ENCODE measurements around the gene CD36. TPM values are rescaled to one million over a fixed set of nuclear protein-coding genes. Genes with fewer than 3 reads are reported as not detected.

The CD36 gene
- total RNA-seq, 1 donor from 2014 or later = 1.7 TPM

DNA sequence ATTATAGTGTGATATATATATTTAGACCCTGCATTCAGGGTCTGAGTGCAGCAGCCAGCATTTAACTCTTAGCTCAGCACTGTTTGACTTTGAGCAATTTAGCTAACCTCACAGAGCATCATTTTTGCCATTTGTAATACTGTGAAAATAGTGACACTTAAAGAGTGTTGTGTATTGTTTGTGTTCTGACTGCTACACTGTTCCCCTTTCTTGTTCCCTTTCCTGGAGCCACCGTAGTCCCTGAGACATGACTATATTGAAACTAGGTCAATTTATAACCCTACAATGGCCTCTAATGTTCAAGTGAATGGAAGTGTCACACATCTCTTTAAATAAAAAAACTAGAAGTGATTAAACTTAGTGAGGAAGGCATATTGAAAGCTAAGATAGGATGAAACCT, 20.3 kb upstream of the CD36 start:
- no peaks in the 10 kb centered on the region for H3K36me3 Mint-ChIP-seq (ENCODE audit: low read depth, unreplicated experiment)
- no peak overlapping the region for H3K27ac Mint-ChIP-seq (ENCODE audit: unreplicated experiment)
- Histone ChIP-seq H3K4me1 (ENCODE audit: insufficient read depth, low read length) (peaks cover 2% of the 10 kb centered on the region), H4K20me1 (ENCODE audit: insufficient read depth, low read length) (no peaks in the 10 kb centered on the region), H3K36me3 (ENCODE audit: insufficient read depth, low read length) (no peaks in the 10 kb centered on the region), H3K9ac (ENCODE audit: low read length) (no peak overlapping the region), H3K9me3 (ENCODE audit: insufficient read depth, low read depth, low read length) (no peaks in the 10 kb centered on the region), H2AFZ (ENCODE audit: low read depth, low read length) (no peak overlapping the region), H3K27me3 (ENCODE audit: insufficient read depth, low read length) (no peaks in the 10 kb centered on the region), H3K4me2 (ENCODE audit: low read length) (no peak overlapping the region), H3K79me2 (ENCODE audit: insufficient read depth, low read length) (no peaks in the 10 kb centered on the region), H3K27ac (ENCODE audit: low read depth, low read length) (no peak overlapping the region), H3K4me3 (ENCODE audit: insufficient read depth, low read depth, low read length) (no peak overlapping the region)
- peaks cover 17% of the 10 kb centered on the region for H3K4me1 Mint-ChIP-seq (ENCODE audit: low read depth, unreplicated experiment)
- H3K9me3 Mint-ChIP-seq (ENCODE audit: unreplicated experiment) = no peaks in the 10 kb centered on the region
- H3K27me3 Mint-ChIP-seq (ENCODE audit: low read depth, unreplicated experiment) = no peaks in the 10 kb centered on the region
- TF ChIP-seq, protein P1, sequence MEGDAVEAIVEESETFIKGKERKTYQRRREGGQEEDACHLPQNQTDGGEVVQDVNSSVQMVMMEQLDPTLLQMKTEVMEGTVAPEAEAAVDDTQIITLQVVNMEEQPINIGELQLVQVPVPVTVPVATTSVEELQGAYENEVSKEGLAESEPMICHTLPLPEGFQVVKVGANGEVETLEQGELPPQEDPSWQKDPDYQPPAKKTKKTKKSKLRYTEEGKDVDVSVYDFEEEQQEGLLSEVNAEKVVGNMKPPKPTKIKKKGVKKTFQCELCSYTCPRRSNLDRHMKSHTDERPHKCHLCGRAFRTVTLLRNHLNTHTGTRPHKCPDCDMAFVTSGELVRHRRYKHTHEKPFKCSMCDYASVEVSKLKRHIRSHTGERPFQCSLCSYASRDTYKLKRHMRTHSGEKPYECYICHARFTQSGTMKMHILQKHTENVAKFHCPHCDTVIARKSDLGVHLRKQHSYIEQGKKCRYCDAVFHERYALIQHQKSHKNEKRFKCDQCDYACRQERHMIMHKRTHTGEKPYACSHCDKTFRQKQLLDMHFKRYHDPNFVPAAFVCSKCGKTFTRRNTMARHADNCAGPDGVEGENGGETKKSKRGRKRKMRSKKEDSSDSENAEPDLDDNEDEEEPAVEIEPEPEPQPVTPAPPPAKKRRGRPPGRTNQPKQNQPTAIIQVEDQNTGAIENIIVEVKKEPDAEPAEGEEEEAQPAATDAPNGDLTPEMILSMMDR (IDR thresholded peaks at IDR 0.05; ENCODE audit: insufficient read depth, low read depth, low read length) = no peak
- TF ChIP-seq EZH2 (IDR thresholded peaks at IDR 0.05; ENCODE audit: insufficient read depth, low read length) = no peak
- DNase-seq (ENCODE audit: low read depth) (no peak), FAIRE-seq (no peak)
- H3K4me3 Mint-ChIP-seq (ENCODE audit: unreplicated experiment) = no peak overlapping the region

DNA sequence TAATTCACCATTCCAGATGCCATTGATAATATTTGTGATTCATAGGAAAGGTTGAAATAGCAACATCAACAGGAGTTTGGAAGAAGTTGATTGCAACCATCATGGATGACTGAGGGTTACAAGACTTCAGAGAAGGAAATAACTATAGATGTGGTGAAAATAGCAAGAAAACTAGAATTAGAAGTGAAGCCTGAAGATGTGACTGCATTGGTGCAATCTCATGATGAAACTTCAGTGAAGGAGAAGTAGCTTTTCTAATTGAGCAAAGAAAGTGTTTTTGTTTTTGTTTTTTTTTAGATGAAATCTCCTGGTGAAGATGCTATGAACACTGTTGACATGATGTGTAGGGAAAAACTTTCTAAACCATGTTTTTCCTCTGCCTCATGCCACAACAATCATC, 18.7 kb upstream of the CD36 start:
- peaks cover 22% of the 10 kb centered on the region for H3K4me1 Mint-ChIP-seq (ENCODE audit: low read depth, unreplicated experiment)

DNA sequence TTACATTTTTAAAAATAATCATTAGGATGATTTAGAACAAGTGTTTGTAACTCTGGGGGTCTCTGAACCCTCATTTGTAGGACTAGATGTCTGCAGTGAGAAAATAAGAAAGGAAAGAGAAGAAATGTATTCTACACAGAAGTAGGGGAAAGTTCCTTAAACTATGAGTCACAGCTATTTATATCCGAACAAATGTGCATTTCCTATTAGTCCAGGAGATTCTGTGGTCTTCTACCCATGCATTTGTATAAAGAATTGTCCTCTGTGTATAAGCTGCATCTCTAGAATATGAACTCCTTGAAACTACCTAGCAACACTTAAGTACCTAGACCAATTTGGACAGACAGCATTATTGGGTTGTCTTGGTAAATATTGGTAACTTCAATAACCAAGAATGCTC, 15.9 kb upstream of the CD36 start:
- H3K4me3 ChIP-seq (ENCODE audit: insufficient read depth, low read depth, low read length) = no peak overlapping the region
- Mint-ChIP-seq H3K4me3 (ENCODE audit: unreplicated experiment) (peak overlapping the region; percentile 4), H3K27ac (ENCODE audit: unreplicated experiment) (peak overlapping the region; percentile 66), H3K27me3 (ENCODE audit: low read depth, unreplicated experiment) (no peaks in the 10 kb centered on the region), H3K4me1 (ENCODE audit: low read depth, unreplicated experiment) (peaks cover 19% of the 10 kb centered on the region), H3K36me3 (ENCODE audit: low read depth, unreplicated experiment) (no peaks in the 10 kb centered on the region), H3K9me3 (ENCODE audit: unreplicated experiment) (no peaks in the 10 kb centered on the region)
- peak overlapping the region; percentile 39 for H3K4me2 ChIP-seq (ENCODE audit: low read length)
- no peaks in the 10 kb centered on the region for H4K20me1 ChIP-seq (ENCODE audit: insufficient read depth, low read length)
- no peaks in the 10 kb centered on the region for H3K27me3 ChIP-seq (ENCODE audit: insufficient read depth, low read length)
- H3K9ac ChIP-seq (ENCODE audit: low read length) = no peak overlapping the region
- no peaks in the 10 kb centered on the region for H3K79me2 ChIP-seq (ENCODE audit: insufficient read depth, low read length)
- H2AFZ ChIP-seq (ENCODE audit: low read depth, low read length) = no peak overlapping the region
- H3K4me1 ChIP-seq (ENCODE audit: insufficient read depth, low read length) = no peaks in the 10 kb centered on the region
- H3K9me3 ChIP-seq (ENCODE audit: insufficient read depth, low read depth, low read length) = no peaks in the 10 kb centered on the region
- TF ChIP-seq, protein P1 (IDR thresholded peaks at IDR 0.05; ENCODE audit: insufficient read depth, low read depth, low read length) = no peak
- no peak for TF ChIP-seq EZH2 (IDR thresholded peaks at IDR 0.05; ENCODE audit: insufficient read depth, low read length)
- DNase-seq (ENCODE audit: low read depth) = peak; percentile 76
- FAIRE-seq = peak; percentile 95
- no peak overlapping the region for H3K27ac ChIP-seq (ENCODE audit: low read depth, low read length)
- H3K36me3 ChIP-seq (ENCODE audit: insufficient read depth, low read length) = no peaks in the 10 kb centered on the region

More for the DNA sequence above, 18.7 kb upstream of the CD36 start:
- Histone ChIP-seq H4K20me1 (ENCODE audit: insufficient read depth, low read length) (no peaks in the 10 kb centered on the region), H3K27me3 (ENCODE audit: insufficient read depth, low read length) (no peaks in the 10 kb centered on the region), H3K9ac (ENCODE audit: low read length) (no peak overlapping the region), H3K79me2 (ENCODE audit: insufficient read depth, low read length) (no peaks in the 10 kb centered on the region), H3K4me2 (ENCODE audit: low read length) (no peak overlapping the region), H3K27ac (ENCODE audit: low read depth, low read length) (no peak overlapping the region), H3K9me3 (ENCODE audit: insufficient read depth, low read depth, low read length) (no peaks in the 10 kb centered on the region), H3K36me3 (ENCODE audit: insufficient read depth, low read length) (no peaks in the 10 kb centered on the region), H3K4me3 (ENCODE audit: insufficient read depth, low read depth, low read length) (no peak overlapping the region), H2AFZ (ENCODE audit: low read depth, low read length) (no peak overlapping the region), H3K4me1 (ENCODE audit: insufficient read depth, low read length) (no peaks in the 10 kb centered on the region)
- FAIRE-seq (no peak), DNase-seq (ENCODE audit: low read depth) (no peak)
- no peaks in the 10 kb centered on the region for H3K9me3 Mint-ChIP-seq (ENCODE audit: unreplicated experiment)
- no peaks in the 10 kb centered on the region for H3K27me3 Mint-ChIP-seq (ENCODE audit: low read depth, unreplicated experiment)
- no peak overlapping the region for H3K4me3 Mint-ChIP-seq (ENCODE audit: unreplicated experiment)
- no peaks in the 10 kb centered on the region for H3K36me3 Mint-ChIP-seq (ENCODE audit: low read depth, unreplicated experiment)
- H3K27ac Mint-ChIP-seq (ENCODE audit: unreplicated experiment) = no peak overlapping the region
- TF ChIP-seq EZH2 (IDR thresholded peaks at IDR 0.05; ENCODE audit: insufficient read depth, low read length) = no peak
- TF ChIP-seq, protein P1 (IDR thresholded peaks at IDR 0.05; ENCODE audit: insufficient read depth, low read depth, low read length) = no peak

Measured in astrocyte (in vitro differentiated cells and primary cell).